HEK293 (cell line): ENCODE data around the gene CHST3.
A peak's percentile ranks its signal among the peaks of the same experiment; 100 is the strongest.

Experiments
- CTCF ChIA-PET: fragments of 350-600 bp; formaldehyde crosslinking; extraction: SDS; loops from one replicate; lab custom pipeline; 2021; ENCODE audit warnings: antibody characterized with exemption; lab: Yijun Ruan, JAX
- POLR2A ChIA-PET: fragments of 300-600 bp; formaldehyde crosslinking; extraction: SDS; loops from one replicate; lab custom pipeline; 2020; ENCODE audit warnings: antibody characterized with exemption, inconsistent platforms; lab: Yijun Ruan, JAX
- H3K27ac ChIP-seq: fragments of 200-500 bp; sonication (Bioruptor generic); 2 replicates; pipeline ENCODE4 v1.5.1; 2014; ENCODE audit warnings: low read depth, low read length, control low read depth, inconsistent platforms; ENCODE audit errors: extremely low read depth
- H3K36me3 ChIP-seq, 2 experiments: fragments of 200-500 bp in 1 of 2; sonication (Bioruptor generic) in 1 of 2; 1 replicate in 1 of 2; 2 replicates in 1 of 2; pipeline ENCODE4 v1.5.1; 2014 to 2017; ENCODE audit warnings: inconsistent platforms in 2 of 2, low read length in 2 of 2; ENCODE audit not compliant: control insufficient read depth in 2 of 2, insufficient read depth in 1 of 2
- H3K4me1 ChIP-seq: fragments of 200-500 bp; sonication (Bioruptor generic); 2 replicates; pipeline ENCODE4 v1.5.1; 2014; ENCODE audit warnings: mild to moderate bottlenecking, low read length, inconsistent platforms; ENCODE audit not compliant: control insufficient read depth, insufficient read depth
- H3K4me3 ChIP-seq: 2 replicates; pipeline ENCODE4 v1.5.1; 2011; ENCODE audit warnings: low read depth, mild to moderate bottlenecking, control low read depth, low read length, moderate library complexity
- H3K9me3 ChIP-seq: fragments of 200-500 bp; sonication (Bioruptor generic); 2 replicates; pipeline ENCODE4 v1.5.1; 2014; ENCODE audit warnings: low read depth, low read length, inconsistent platforms; ENCODE audit not compliant: control insufficient read depth, insufficient read depth
- BCL11A ChIP-seq: fragments of 450-650 bp; formaldehyde crosslinking; IDR thresholded peaks from 2 replicates; pipeline ENCODE4 v1.5.1; 2016; ENCODE audit warnings: low read depth, missing biosample characterization, missing genetic modification characterization
- GLI2 ChIP-seq: fragments of 450-650 bp; formaldehyde crosslinking; IDR thresholded peaks from 2 replicates; pipeline ENCODE4; 2017; ENCODE audit warnings: missing biosample characterization, missing genetic modification characterization, low read depth, borderline replicate concordance
- GLIS1 ChIP-seq: fragments of 450-650 bp; formaldehyde crosslinking; IDR thresholded peaks from 2 replicates; pipeline ENCODE4 v1.5.1; 2016; ENCODE audit warnings: missing biosample characterization, missing genetic modification characterization
- GLIS2 ChIP-seq: fragments of 450-650 bp; formaldehyde crosslinking; IDR thresholded peaks from 2 replicates; pipeline ENCODE4 v1.5.1; 2016; ENCODE audit warnings: missing biosample characterization, missing genetic modification characterization
- HOXA7 ChIP-seq: sonication (generic); formaldehyde crosslinking; IDR thresholded peaks from 2 replicates; pipeline ENCODE4 v1.8.1; 2022; ENCODE audit warnings: missing genetic modification reagents, borderline replicate concordance
- KLF1 ChIP-seq: fragments of 450-650 bp; formaldehyde crosslinking; IDR thresholded peaks from 2 replicates; pipeline ENCODE4 v1.5.1; 2016; ENCODE audit warnings: missing biosample characterization, missing genetic modification characterization
- MEIS1 ChIP-seq: sonication (generic); formaldehyde crosslinking; IDR thresholded peaks from 2 replicates; pipeline ENCODE4 v1.8.1; 2022; ENCODE audit warnings: missing genetic modification reagents, mild to moderate bottlenecking, borderline replicate concordance
- SETDB1 ChIP-seq: IDR thresholded peaks from one replicate; pipeline ENCODE4 v1.6.1; 2017; ENCODE audit warnings: mild to moderate bottlenecking, low read length, moderate library complexity, mixed read lengths; ENCODE audit not compliant: insufficient read length
- SP7 ChIP-seq: fragments of 450-650 bp; formaldehyde crosslinking; IDR thresholded peaks from 2 replicates; pipeline ENCODE4 v1.5.1; 2016; ENCODE audit warnings: missing biosample characterization, missing genetic modification characterization
- ZBTB48 ChIP-seq: fragments of 450-650 bp; formaldehyde crosslinking; IDR thresholded peaks from 2 replicates; pipeline ENCODE4 v1.5.1; 2016; ENCODE audit warnings: missing biosample characterization, missing genetic modification characterization
- ZFP37 ChIP-seq: fragments of 450-650 bp; formaldehyde crosslinking; IDR thresholded peaks from 2 replicates; pipeline ENCODE4 v1.5.1; 2016; ENCODE audit warnings: missing biosample characterization, missing genetic modification characterization
- ZFP41 ChIP-seq: fragments of 450-650 bp; formaldehyde crosslinking; IDR thresholded peaks from 2 replicates; pipeline ENCODE4 v1.5.1; 2016; ENCODE audit warnings: missing biosample characterization, missing genetic modification characterization, borderline replicate concordance
- ZFP69B ChIP-seq: fragments of 450-650 bp; formaldehyde crosslinking; IDR thresholded peaks from 2 replicates; pipeline ENCODE4 v1.5.1; 2016; ENCODE audit warnings: missing biosample characterization, missing genetic modification characterization
- ZNF121 ChIP-seq: fragments of 450-650 bp; formaldehyde crosslinking; IDR thresholded peaks from 2 replicates; pipeline ENCODE4 v1.5.1; 2016; ENCODE audit warnings: missing biosample characterization, missing genetic modification characterization
- ZNF132 ChIP-seq: fragments of 450-650 bp; formaldehyde crosslinking; IDR thresholded peaks from 2 replicates; pipeline ENCODE4 v1.5.1; 2017; ENCODE audit warnings: missing biosample characterization, missing genetic modification characterization, borderline replicate concordance
- ZNF311 ChIP-seq: fragments of 450-650 bp; formaldehyde crosslinking; IDR thresholded peaks from 2 replicates; pipeline ENCODE4 v1.5.1; 2017; ENCODE audit warnings: missing biosample characterization, missing genetic modification characterization, borderline replicate concordance
- ZNF335 ChIP-seq: fragments of 450-650 bp; formaldehyde crosslinking; conservative IDR thresholded peaks from 2 replicates; pipeline ENCODE4 v1.5.1; 2016; ENCODE audit warnings: missing biosample characterization, missing genetic modification characterization
- ZNF350 ChIP-seq: fragments of 450-650 bp; formaldehyde crosslinking; IDR thresholded peaks from 2 replicates; pipeline ENCODE4 v1.5.0; 2017; ENCODE audit warnings: missing biosample characterization, mild to moderate bottlenecking, missing genetic modification characterization
- ZNF404 ChIP-seq: fragments of 450-650 bp; formaldehyde crosslinking; IDR thresholded peaks from 2 replicates; pipeline ENCODE4 v1.5.1; 2017; ENCODE audit warnings: missing biosample characterization, missing genetic modification characterization
- ZNF596 ChIP-seq: fragments of 450-650 bp; IDR thresholded peaks from 2 replicates; pipeline ENCODE4 v1.5.0; 2018; ENCODE audit warnings: missing biosample characterization, mild to moderate bottlenecking, missing genetic modification characterization, moderate library complexity
- ZNF600 ChIP-seq: fragments of 450-650 bp; formaldehyde crosslinking; IDR thresholded peaks from 2 replicates; pipeline ENCODE4 v1.5.1; 2016; ENCODE audit warnings: missing biosample characterization, missing genetic modification characterization
- ZNF623 ChIP-seq: fragments of 450-650 bp; formaldehyde crosslinking; IDR thresholded peaks from 2 replicates; pipeline ENCODE4 v1.5.1; 2016; ENCODE audit warnings: missing biosample characterization, missing genetic modification characterization
- ZNF843 ChIP-seq: fragments of 450-650 bp; formaldehyde crosslinking; IDR thresholded peaks from 2 replicates; pipeline ENCODE4 v1.5.1; 2016; ENCODE audit warnings: missing biosample characterization, missing genetic modification characterization
- TF ChIP-seq, protein P1 (sequence below): fragments of 450-650 bp; formaldehyde crosslinking; IDR thresholded peaks from 2 replicates; pipeline ENCODE4 v1.5.1; 2016; ENCODE audit warnings: missing biosample characterization, missing genetic modification characterization
- TF ChIP-seq, protein P2 (sequence below): fragments of 450-650 bp; formaldehyde crosslinking; IDR thresholded peaks from 2 replicates; pipeline ENCODE4 v1.5.1; 2016; ENCODE audit warnings: missing biosample characterization, missing genetic modification characterization
- TF ChIP-seq, protein P3 (sequence below): fragments of 450-650 bp; formaldehyde crosslinking; IDR thresholded peaks from 2 replicates; pipeline ENCODE4 v1.5.1; 2016; ENCODE audit warnings: missing biosample characterization, missing genetic modification characterization
- TF ChIP-seq, protein P4 (sequence below): fragments of 450-650 bp; formaldehyde crosslinking; IDR thresholded peaks from 2 replicates; pipeline ENCODE4 v1.5.1; 2016; ENCODE audit warnings: missing biosample characterization, missing genetic modification characterization
- TF ChIP-seq, protein P5 (sequence below): fragments of 450-650 bp; formaldehyde crosslinking; IDR thresholded peaks from 2 replicates; pipeline ENCODE4 v1.5.1; 2016; ENCODE audit warnings: missing biosample characterization, missing genetic modification characterization, borderline replicate concordance

CHST3 gene

GRCh38 chr10:72027498-72027897, 63.3 kb downstream of the CHST3 start:
- peaks cover 12% of the 10 kb centered on the region; the same call in 1 of the 2 replicates for H3K4me1 ChIP-seq
- H3K4me3 ChIP-seq = no peak overlapping the region
- no peak overlapping the region; the same call in 1 of the 2 replicates for H3K27ac ChIP-seq
- no peaks in the 10 kb centered on the region for H3K36me3 ChIP-seq
- POLR2A ChIA-PET = no interaction called here
- CTCF ChIA-PET = interaction anchor here (1.7 kb wide), 1 partner anchor 17 kb away, joined by 5 read pairs; no protein-coding TSS in a partner anchor
- H3K9me3 ChIP-seq = no peaks in the 10 kb centered on the region
- TF ChIP-seq KLF1 (tag by site-specific recombination) (peak; percentile 80), GLIS1 (tag by site-specific recombination) (peak; percentile 69), ZFP69B (tag by site-specific recombination) (0 out of 2 replicates have a peak, but pooled peaks have one; percentile 18), ZBTB48 (tag by site-specific recombination) (no peak), BCL11A (tag by site-specific recombination) (0 out of 2 replicates have a peak, but pooled peaks have one; percentile 62), ZNF311 (tag by site-specific recombination) (no peak), ZNF623 (no peak), GLI2 (tag by site-specific recombination) (peak; percentile 35; the same call in 1 of the 2 replicates), ZNF843 (tag by site-specific recombination) (peak; percentile 81), MEIS1 (no peak), ZFP41 (tag by site-specific recombination) (no peak), ZNF121 (0 out of 2 replicates have a peak, but pooled peaks have one; percentile 5), SP7 (tag by site-specific recombination) (peak; percentile 96), ZNF596 (tag by site-specific recombination) (peak; percentile 60; the same call in 1 of the 2 replicates), ZNF132 (tag by site-specific recombination) (no peak), SETDB1 (no peak), ZNF335 (peak; percentile 60; the same call in 1 of the 2 replicates), ZNF600 (tag by site-specific recombination) (peak; percentile 20; the same call in 1 of the 2 replicates), ZNF350 (tag by site-specific recombination) (no peak), GLIS2 (peak; percentile 52; the same call in 1 of the 2 replicates), ZFP37 (no peak), HOXA7 (CRISPR knock-in tag) (no peak), ZNF404 (tag by site-specific recombination) (no peak)
- TF ChIP-seq, protein P1, sequence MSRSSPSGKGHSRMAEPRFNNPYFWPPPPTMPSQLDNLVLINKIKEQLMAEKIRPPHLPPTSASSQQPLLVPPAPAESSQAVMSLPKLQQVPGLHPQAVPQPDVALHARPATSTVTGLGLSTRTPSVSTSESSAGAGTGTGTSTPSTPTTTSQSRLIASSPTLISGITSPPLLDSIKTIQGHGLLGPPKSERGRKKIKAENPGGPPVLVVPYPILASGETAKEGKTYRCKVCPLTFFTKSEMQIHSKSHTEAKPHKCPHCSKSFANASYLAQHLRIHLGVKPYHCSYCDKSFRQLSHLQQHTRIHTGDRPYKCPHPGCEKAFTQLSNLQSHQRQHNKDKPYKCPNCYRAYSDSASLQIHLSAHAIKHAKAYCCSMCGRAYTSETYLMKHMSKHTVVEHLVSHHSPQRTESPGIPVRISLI (tag by site-specific recombination) = no peak
- TF ChIP-seq, protein P2, sequence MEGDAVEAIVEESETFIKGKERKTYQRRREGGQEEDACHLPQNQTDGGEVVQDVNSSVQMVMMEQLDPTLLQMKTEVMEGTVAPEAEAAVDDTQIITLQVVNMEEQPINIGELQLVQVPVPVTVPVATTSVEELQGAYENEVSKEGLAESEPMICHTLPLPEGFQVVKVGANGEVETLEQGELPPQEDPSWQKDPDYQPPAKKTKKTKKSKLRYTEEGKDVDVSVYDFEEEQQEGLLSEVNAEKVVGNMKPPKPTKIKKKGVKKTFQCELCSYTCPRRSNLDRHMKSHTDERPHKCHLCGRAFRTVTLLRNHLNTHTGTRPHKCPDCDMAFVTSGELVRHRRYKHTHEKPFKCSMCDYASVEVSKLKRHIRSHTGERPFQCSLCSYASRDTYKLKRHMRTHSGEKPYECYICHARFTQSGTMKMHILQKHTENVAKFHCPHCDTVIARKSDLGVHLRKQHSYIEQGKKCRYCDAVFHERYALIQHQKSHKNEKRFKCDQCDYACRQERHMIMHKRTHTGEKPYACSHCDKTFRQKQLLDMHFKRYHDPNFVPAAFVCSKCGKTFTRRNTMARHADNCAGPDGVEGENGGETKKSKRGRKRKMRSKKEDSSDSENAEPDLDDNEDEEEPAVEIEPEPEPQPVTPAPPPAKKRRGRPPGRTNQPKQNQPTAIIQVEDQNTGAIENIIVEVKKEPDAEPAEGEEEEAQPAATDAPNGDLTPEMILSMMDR (tag by site-specific recombination) = no peak
- TF ChIP-seq, protein P3, sequence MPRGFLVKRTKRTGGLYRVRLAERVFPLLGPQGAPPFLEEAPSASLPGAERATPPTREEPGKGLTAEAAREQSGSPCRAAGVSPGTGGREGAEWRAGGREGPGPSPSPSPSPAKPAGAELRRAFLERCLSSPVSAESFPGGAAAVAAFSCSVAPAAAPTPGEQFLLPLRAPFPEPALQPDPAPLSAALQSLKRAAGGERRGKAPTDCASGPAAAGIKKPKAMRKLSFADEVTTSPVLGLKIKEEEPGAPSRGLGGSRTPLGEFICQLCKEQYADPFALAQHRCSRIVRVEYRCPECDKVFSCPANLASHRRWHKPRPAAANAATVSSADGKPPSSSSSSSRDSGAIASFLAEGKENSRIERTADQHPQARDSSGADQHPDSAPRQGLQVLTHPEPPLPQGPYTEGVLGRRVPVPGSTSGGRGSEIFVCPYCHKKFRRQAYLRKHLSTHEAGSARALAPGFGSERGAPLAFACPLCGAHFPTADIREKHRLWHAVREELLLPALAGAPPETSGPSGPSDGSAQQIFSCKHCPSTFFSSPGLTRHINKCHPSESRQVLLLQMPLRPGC (tag by site-specific recombination) = peak; percentile 85; the same call in 1 of the 2 replicates
- TF ChIP-seq, protein P4, sequence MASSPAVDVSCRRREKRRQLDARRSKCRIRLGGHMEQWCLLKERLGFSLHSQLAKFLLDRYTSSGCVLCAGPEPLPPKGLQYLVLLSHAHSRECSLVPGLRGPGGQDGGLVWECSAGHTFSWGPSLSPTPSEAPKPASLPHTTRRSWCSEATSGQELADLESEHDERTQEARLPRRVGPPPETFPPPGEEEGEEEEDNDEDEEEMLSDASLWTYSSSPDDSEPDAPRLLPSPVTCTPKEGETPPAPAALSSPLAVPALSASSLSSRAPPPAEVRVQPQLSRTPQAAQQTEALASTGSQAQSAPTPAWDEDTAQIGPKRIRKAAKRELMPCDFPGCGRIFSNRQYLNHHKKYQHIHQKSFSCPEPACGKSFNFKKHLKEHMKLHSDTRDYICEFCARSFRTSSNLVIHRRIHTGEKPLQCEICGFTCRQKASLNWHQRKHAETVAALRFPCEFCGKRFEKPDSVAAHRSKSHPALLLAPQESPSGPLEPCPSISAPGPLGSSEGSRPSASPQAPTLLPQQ (tag by site-specific recombination) = peak; percentile 54; the same call in 1 of the 2 replicates
- TF ChIP-seq, protein P5, sequence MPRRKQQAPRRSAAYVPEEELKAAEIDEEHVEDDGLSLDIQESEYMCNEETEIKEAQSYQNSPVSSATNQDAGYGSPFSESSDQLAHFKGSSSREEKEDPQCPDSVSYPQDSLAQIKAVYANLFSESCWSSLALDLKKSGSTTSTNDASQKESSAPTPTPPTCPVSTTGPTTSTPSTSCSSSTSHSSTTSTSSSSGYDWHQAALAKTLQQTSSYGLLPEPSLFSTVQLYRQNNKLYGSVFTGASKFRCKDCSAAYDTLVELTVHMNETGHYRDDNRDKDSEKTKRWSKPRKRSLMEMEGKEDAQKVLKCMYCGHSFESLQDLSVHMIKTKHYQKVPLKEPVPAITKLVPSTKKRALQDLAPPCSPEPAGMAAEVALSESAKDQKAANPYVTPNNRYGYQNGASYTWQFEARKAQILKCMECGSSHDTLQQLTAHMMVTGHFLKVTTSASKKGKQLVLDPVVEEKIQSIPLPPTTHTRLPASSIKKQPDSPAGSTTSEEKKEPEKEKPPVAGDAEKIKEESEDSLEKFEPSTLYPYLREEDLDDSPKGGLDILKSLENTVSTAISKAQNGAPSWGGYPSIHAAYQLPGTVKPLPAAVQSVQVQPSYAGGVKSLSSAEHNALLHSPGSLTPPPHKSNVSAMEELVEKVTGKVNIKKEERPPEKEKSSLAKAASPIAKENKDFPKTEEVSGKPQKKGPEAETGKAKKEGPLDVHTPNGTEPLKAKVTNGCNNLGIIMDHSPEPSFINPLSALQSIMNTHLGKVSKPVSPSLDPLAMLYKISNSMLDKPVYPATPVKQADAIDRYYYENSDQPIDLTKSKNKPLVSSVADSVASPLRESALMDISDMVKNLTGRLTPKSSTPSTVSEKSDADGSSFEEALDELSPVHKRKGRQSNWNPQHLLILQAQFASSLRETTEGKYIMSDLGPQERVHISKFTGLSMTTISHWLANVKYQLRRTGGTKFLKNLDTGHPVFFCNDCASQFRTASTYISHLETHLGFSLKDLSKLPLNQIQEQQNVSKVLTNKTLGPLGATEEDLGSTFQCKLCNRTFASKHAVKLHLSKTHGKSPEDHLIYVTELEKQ (tag by site-specific recombination) = peak; percentile 88; the same call in 1 of the 2 replicates
